ENCODE results near the gene PTK6. TPM values are rescaled to one million over a fixed set of nuclear protein-coding genes. Genes with fewer than 3 reads are reported as not detected.
"Not testable (repeated sequence)": the region's sequence is repeated elsewhere in the genome, so short reads cannot be mapped to it uniquely, and the experiment has no call there.

PTK6 gene
- total RNA-seq, 2 experiments from 2014 or later = 0.34 TPM; not detected in 1

DNA sequence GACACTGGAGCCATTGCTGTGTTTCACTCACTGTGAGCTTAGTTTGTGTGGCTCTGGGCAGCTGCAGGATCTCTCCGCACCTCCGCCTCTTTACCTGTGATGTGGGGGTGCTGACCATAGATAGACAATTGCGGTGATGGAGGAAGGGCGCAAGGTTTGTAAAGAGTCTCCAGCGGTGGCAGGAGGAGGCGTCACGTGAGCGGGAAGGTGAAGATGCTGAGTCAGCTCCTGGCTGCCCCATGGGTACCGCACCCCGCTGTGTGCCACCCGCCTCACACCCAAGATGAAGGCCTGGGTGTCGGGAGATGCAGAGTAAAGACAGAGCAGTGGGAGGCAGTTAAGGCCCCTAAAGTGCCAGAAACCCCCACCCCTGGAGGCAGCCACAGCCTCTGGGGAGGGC is 55.7 kb downstream of the PTK6 start:
- Mint-ChIP-seq H3K9me3 (ENCODE audit: insufficient read depth) (no peaks in the 10 kb centered on the region), H3K36me3 (ENCODE audit: low read depth) (no peaks in the 10 kb centered on the region), H3K4me1 (ENCODE audit: low read depth) (no peaks in the 10 kb centered on the region), H3K27ac (no peak overlapping the region), H3K27me3 (ENCODE audit: low read depth) (peaks cover 5% of the 10 kb centered on the region), H3K4me3 (no peak overlapping the region)
- DNase-seq = no peak
- ChIA-PET POLR2A (no interaction called here), CTCF (interaction anchor here (2.1 kb wide), 1 partner anchor 15 kb away, joined by 7 read pairs; no protein-coding TSS in a partner anchor)
- ATAC-seq = no peak

DNA sequence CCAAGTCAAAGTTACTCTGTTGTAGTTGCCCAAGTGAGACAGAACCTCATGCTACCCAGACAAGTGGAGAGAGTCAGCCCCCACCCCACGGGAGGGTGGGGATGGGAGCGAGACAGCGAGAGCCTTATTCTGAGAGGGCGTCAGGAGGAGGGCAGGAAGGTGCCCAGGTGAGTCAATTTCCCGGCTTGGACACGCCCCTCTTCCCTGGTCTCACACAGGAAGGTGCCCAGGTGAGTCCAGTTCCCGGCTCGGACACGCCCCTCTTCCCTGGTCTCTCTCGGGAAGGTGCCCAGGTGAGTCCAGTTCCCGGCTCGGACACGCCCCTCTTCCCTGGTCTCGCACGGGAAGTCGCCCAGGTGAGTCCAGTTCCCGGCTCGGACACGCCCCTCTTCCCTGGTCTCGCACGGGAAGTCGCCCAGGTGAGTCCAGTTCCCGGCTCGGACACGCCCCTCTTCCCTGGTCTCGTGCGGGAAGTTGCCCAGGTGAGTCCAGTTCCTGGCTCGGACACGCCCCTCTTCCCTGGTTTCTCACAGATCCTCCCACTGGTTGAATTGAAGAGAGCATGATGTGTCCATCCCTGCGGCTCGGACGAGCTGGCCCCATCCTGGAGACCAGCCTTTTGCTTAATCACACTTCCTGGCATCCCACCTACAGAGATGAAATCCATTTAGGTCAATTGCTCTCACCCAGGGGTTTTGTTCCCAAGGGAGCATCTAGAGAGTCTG is 57.3 kb downstream of the PTK6 start:
- H3K4me3 Mint-ChIP-seq; H3K36me3 Mint-ChIP-seq (ENCODE audit: low read depth); CTCF ChIA-PET; DNase-seq; H3K9me3 Mint-ChIP-seq (ENCODE audit: insufficient read depth); H3K27ac Mint-ChIP-seq; H3K4me1 Mint-ChIP-seq (ENCODE audit: low read depth); H3K27me3 Mint-ChIP-seq (ENCODE audit: low read depth); ATAC-seq; POLR2A ChIA-PET: not testable (repeated sequence)

- Mint-ChIP-seq H3K27me3 (ENCODE audit: low read depth) (peaks cover 16% of the 10 kb centered on the region), H3K4me3 (no peak overlapping the region), H3K36me3 (ENCODE audit: low read depth) (no peaks in the 10 kb centered on the region), H3K27ac (no peak overlapping the region), H3K4me1 (ENCODE audit: low read depth) (peaks cover 1% of the 10 kb centered on the region), H3K9me3 (ENCODE audit: insufficient read depth) (no peaks in the 10 kb centered on the region)
- CTCF ChIA-PET = no interaction called here
- POLR2A ChIA-PET = no interaction called here
- no peak for DNase-seq
- no peak for ATAC-seq
Measured at GRCh38 chr20:63478346-63479302, 58.6 kb downstream of the PTK6 start.

Other genes starting within 250 kb of the PTK6 start
- gene COL20A1, start 244.2 kb downstream of the PTK6 start, total RNA-seq = not detected
- not detected for gene CHRNA4, start 176.0 kb downstream of the PTK6 start, total RNA-seq
- gene KCNQ2, start 64.7 kb downstream of the PTK6 start, total RNA-seq = not detected
- not detected for gene EEF1A2, start 38.3 kb downstream of the PTK6 start, total RNA-seq
- gene PPDPF, start 16.6 kb downstream of the PTK6 start, total RNA-seq = 100 to 1,000 TPM; 292 to 296 TPM
- not detected for gene SRMS, start 10.4 kb upstream of the PTK6 start, total RNA-seq
- under 1 TPM; 0.26 to 0.29 TPM for gene FNDC11, start 16.8 kb upstream of the PTK6 start, total RNA-seq
- 100 to 1,000 TPM in 1 of 2 experiments, 10 to 100 TPM in 1; 99.1 to 102 TPM for gene HELZ2, start 36.9 kb upstream of the PTK6 start, total RNA-seq
- 10 to 100 TPM; 16.2 TPM for gene GMEB2, start 89.7 kb upstream of the PTK6 start, total RNA-seq
- 10 to 100 TPM; 13.1 to 13.3 TPM for gene STMN3, start 116.0 kb upstream of the PTK6 start, total RNA-seq
- gene RTEL1, start 120.9 kb upstream of the PTK6 start, total RNA-seq = 10 to 100 TPM; 49.8 to 54.3 TPM
- not detected for gene TNFRSF6B, start 159.3 kb upstream of the PTK6 start, total RNA-seq
- 10 to 100 TPM; 55.2 to 57.6 TPM for gene ARFRP1, start 170.6 kb upstream of the PTK6 start, total RNA-seq
- gene ZGPAT, start 170.7 kb upstream of the PTK6 start, total RNA-seq = 10 to 100 TPM; 38.6 to 43.5 TPM
- 100 to 1,000 TPM; 163 to 165 TPM for gene LIME1, start 199.3 kb upstream of the PTK6 start, total RNA-seq
- gene SLC2A4RG, start 202.4 kb upstream of the PTK6 start, total RNA-seq = 10 to 100 TPM; 97.2 TPM

All from activated CD8-positive, alpha-beta T cell treated with anti-CD3 and anti-CD28 coated beads, Interleukin-2, amount 10 ng/mL, durations not matched to agents 7 days and 5 days (primary cell).